ENCODE data around the gene CORO1C.
A peak's percentile ranks its signal among the peaks of the same experiment; 100 is the strongest.
"Not testable (repeated sequence)": the region's sequence is repeated elsewhere in the genome, so short reads cannot be mapped to it uniquely, and the experiment has no call there.

Gene CORO1C

DNA sequence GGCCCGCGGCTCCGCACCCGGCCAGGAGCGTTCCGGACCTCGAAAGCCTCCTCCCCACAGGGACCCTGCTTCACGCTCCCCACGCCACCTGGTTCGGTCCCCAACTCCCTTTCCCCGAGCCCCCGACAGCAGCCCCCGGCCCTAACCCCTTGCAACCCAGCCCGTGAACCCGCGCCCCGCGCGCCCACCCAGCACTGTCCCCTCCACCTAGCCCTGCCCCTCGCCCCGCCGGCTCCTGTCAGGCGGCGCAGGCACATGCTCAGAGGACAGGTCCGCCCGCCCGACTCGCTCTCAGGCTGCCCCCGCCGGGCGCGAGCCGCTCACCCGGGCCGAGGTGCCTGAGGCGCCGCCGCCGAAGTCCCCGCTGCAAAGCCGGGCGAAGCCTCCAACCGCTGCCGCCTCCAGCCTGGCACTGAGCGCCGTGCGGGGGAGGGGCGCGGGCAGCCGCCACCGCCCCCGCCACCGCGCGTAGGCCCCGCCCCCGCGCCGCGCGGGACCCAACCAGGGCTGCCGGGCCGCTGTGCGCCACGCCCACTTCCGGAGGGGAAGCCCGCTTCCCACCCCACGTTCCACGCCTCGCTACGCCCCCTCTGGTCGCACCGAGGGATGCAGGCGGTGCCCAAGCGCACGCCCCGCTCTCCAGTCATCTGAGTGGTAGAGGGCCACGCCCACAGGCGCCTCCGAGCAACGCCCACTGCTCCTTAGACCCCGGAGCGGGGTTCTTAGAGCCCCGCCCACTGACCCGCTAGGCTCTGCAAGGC, at the start of gene CORO1C:
TSS of gene CORO1C (minus strand) at position 414 of the 761 bp plus-strand sequence. CDS start 30,200 bp downstream, outside the sequence.
- DNase-seq (ENCODE audit: low read depth) = peak; percentile 91

DNA sequence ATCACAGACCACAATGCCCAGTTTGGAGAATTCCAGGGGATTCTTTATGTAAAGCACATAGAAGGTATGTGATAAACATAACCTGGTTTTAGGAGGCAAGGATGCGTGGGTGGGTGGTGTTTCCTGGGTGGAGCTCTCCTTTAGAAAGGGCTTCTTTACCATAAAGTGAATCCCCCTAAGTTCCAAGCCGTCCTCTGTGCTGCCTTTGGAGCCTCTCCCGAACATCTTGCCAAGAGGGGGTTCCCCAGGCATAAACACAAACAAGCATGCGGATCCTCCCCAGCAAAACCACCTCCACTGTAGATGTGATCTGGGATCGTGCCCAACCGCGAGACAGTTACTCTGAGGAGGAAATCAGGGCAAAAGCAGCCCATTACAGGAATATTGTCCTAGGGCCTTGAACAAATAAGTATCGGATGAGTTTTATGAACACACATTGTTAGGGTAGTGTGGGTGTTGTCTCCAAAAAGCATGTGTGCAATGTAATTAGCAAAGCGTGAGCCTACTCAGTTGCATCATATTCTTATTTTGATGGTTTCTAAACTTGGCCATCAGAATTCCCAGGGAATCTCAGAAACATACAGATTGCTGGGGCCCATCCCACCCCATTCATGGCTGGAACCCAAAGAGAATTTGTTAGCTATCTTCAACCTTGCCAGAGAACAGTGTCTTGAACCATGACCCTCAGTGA, 48.8 kb upstream of the CORO1C start:
- DNase-seq (ENCODE audit: low read depth) = no peak

DNA sequence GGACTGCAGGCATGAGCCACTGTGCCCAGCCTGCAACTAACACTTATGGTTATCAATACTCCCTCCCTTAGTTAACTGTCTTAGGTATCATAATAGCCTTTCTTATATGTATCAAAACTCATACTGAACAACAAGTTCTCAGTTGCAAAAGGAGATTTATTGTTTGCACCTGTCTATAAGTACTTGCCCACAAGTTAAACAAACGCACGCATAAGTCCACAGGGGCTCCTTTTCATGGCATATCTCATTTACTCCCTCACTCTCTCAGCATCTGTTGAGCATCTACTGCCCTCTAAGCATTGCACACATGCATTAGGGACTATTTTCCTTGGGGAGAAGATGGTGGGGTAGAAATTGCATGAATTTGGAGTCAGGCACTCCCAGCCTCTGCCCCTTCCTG, 46.7 kb upstream of the CORO1C start:
- no peak for DNase-seq (ENCODE audit: low read depth)

- no peak for DNase-seq (ENCODE audit: low read depth)
Measured at GRCh38 chr12:108777156-108777555, 45.8 kb upstream of the CORO1C start.

GRCh38 chr12:108773798-108774788, 42.8 kb upstream of the CORO1C start:
- no peak for DNase-seq (ENCODE audit: low read depth)

DNA sequence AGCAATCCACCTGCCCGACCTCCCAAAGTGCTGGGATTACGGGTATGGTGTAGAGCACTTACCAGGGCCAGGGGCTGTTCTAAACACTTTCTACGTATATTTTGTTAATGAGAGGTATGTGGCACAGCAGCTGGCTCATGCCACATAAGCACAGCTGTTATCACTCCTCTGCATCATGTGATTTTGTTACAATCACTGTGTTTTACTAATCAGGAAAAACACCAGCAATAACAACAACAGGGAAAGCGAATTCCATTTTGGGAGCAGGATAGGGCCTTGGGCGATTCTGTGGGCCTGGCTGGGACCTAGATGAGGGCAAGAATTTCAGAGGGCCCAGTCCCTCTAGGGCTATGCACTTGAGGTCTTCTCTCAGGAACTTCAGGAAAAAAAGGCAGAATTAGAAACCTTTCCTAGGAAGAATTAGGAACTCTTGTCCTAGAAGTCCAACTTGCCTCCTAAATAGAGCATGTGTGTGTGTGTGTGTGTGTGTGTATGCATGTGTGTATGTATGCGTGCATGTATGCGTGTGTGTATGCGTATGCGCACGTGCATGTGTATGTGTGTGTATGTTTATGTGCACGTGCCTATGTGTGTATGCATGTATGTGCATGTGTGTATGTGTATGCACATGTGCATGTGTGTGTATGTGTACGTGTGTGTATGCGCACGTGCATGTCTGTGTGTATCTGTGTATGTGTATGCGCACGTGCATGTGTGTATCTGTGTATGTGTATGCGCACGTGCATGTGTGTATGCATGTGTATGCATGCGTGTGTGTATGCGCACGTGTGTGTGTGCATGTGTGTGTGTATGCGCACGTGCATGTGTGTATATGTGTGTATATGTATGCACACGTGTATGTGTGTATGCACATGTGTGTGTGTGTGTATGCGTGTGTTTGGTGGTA, 41.8 kb upstream of the CORO1C start:
- DNase-seq (ENCODE audit: low read depth) = no peak

GRCh38 chr12:108772247-108772646, 40.9 kb upstream of the CORO1C start:
- DNase-seq (ENCODE audit: low read depth) = no peak

GRCh38 chr12:108771835-108772234, 40.5 kb upstream of the CORO1C start:
- not testable (repeated sequence) for DNase-seq (ENCODE audit: low read depth)

DNA sequence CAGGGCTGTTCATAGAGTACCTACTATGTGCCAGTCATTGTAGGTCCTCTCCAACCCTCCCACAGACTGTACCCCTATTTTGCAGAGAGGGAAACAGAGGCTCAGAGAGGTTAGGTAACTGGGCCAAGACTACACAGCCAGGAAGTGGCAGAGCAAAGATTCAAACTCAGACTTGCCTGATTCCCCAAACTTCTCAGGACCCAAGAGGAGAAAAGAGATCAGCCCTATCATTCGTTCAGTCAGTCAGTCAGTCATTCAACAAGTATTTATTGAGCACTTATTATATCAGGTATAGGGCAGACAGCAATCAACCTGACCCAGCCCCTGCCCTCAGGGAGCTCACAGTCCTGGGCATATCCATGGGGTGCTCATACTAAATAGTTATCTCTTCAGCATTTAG, 39.6 kb upstream of the CORO1C start:
- DNase-seq (ENCODE audit: low read depth) = no peak

DNA sequence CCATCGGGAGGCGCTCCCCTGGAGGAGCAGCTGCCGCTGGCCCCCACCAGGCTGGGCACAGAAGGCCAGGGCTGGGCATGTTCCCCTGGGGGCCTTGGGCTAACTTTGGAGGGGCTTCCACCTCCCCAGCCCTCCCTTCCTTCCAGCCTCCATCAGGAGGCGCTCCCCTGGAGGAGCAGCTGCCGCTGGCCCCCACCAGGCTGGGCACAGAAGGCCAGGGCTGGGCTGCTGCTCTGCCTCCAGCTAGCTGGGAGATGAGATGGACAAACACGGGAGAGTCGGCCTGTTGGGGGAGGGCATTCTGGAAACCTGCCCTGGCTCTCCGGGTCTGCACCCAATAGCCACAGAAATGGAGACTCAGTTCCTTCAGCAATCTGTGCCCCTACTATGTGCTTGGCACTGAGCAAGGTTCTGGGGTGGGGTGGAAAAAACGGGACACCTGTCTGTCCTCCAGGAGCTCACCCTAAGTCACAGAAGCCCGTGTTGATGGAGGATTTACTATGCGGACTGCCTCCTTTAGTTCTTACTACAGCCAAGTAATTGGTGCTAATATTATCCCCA, 39.0 kb upstream of the CORO1C start:
- DNase-seq (ENCODE audit: low read depth) = no peak

- DNase-seq (ENCODE audit: low read depth) = no peak
Measured at GRCh38 chr12:108768591-108769500, 37.5 kb upstream of the CORO1C start.

DNA sequence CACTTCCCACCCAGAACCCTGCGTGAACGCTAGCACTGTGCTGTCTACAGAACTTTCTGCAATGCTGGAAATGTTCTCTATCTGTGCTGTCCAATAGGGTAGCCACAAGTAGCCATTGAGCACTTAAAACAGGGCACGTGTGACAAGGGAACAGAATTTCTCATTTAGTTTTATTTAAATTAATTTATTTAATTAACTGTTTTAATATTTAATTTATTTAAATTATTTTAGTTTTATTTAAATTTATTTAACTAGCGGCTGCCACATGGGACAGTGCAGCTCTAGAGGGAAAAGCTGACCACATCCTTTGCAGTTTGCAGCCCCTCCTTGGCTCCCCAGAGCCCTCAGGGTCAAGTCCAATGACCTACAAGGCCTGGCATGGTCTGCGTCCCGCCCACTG, 35.0 kb upstream of the CORO1C start:
- DNase-seq (ENCODE audit: low read depth) = no peak

- DNase-seq (ENCODE audit: low read depth) = no peak
Measured at GRCh38 chr12:108765289-108765764, 34.0 kb upstream of the CORO1C start.

DNA sequence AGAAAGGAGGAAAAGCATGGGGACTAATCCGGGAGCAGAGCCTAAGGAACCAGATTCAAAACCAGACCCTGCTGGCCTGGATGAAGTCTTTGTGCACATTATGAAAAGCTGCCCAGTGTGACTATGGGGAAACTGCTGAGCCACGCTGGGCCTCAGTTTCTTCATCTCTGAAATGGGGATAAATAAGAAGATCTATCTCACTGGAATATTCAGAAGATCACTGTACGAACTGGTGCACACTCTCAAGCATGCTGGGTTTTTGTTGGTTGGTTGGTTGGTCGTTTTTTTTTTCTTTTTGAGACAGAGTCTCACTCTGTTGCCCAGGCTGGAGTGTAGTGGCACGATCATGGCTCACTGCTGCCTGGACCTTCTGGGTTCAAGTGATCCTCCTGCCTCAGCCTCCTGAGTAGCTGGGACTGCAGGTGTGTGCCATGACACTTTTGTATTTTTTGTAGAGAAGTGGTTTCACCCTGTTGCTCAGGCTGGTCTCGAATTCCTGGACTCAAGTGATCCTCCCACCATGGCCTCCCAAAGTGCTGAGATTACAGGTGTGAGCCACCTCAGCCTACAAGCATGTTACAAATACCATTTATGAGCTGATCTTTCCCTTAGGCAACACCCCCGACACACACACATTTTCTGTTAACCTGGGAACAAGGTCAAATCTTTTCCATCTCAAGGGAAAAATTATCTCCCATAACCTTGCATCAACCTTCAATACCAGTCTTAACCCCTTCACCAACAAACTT, 33.4 kb upstream of the CORO1C start:
- DNase-seq (ENCODE audit: low read depth) = no peak

GRCh38 chr12:108761226-108761625, 29.9 kb upstream of the CORO1C start:
- DNase-seq (ENCODE audit: low read depth) = no peak

DNA sequence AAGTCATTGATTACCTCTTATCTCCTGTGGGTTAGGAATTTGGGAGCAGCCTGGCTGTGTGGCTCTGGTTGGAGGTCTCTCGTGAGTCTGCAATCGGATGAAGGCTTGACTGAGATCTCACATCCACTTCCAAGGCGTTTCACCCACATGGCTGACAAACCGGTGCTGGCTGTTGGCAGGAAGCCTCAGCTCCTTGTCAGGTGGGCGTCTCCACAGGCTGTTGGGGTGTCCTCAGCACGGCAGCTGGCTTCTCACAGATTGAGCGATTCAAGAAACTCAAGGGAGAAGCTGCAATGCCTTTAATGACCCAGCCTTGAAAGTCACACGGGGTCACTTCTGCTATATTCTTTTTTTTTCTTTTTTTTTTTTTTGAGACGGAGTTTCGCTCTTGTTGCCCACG, 28.6 kb upstream of the CORO1C start:
- no peak for DNase-seq (ENCODE audit: low read depth)

- no peak for DNase-seq (ENCODE audit: low read depth)
Measured at GRCh38 chr12:108757856-108758255, 26.5 kb upstream of the CORO1C start.

GRCh38 chr12:108756421-108756820, 25.1 kb upstream of the CORO1C start:
- DNase-seq (ENCODE audit: low read depth) = no peak

DNA sequence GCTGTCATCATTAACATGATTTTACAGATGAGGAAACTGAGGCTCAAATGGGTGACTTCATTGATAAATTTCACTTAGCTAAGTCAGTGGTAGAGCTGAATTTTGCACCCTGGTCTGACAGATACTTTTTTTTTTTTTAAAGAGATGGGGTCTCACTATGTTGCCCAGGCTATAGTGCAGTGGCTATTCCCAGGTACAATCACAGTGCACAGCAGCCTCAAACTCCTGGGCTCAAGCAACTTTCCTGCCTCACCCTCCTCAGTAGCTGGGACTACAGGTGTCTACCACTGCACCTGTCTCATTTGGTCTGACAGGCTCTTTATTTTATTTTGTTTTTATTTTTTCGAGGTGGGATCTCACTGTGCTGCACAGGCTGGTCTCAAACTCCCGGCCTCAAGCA, 24.2 kb upstream of the CORO1C start:
- DNase-seq (ENCODE audit: low read depth) = no peak

All from stimulated activated CD4-positive, alpha-beta T cell treated with anti-CD3 and anti-CD28 coated beads, Interleukin-2, amount 100 ng/mL, for 4 hours (primary cell).